ENCODE data around the gene PHLPP1.

DNA sequence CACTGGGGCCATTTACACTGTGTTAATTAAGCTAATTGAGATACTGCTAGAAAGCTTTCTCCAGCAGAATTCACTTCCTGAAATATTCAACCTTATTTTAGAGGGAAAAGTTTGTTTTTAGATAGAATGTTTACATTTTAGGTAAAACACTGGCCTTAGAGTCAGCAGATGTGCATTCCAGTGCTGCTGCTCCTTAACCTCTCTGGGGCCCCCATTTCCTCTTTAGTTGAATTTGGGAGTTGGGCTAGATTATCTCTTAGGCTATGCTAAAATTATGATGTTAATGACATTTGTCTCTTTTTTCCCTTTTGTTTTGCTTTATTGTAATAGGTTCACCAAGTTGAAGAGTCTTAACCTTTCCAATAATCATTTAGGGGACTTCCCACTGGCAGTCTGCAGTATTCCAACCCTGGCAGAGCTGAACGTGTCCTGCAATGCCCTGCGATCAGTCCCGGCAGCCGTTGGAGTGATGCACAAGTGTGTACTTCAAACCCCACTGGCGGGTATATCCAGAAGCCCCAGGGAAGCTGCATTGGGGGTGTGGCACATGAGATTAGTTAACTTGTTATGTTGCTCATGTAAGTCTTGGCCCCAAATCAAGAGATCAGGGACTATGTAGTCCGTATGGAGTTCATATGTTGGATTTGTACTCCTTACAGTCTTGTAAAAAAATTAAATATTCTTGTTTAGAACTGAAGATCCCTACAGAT lies 179.5 kb downstream of the PHLPP1 start:
- TF ChIP-seq, protein P1, sequence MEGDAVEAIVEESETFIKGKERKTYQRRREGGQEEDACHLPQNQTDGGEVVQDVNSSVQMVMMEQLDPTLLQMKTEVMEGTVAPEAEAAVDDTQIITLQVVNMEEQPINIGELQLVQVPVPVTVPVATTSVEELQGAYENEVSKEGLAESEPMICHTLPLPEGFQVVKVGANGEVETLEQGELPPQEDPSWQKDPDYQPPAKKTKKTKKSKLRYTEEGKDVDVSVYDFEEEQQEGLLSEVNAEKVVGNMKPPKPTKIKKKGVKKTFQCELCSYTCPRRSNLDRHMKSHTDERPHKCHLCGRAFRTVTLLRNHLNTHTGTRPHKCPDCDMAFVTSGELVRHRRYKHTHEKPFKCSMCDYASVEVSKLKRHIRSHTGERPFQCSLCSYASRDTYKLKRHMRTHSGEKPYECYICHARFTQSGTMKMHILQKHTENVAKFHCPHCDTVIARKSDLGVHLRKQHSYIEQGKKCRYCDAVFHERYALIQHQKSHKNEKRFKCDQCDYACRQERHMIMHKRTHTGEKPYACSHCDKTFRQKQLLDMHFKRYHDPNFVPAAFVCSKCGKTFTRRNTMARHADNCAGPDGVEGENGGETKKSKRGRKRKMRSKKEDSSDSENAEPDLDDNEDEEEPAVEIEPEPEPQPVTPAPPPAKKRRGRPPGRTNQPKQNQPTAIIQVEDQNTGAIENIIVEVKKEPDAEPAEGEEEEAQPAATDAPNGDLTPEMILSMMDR (IDR thresholded peaks at IDR 0.05): no peak
- no peak for TF ChIP-seq POLR2A (IDR thresholded peaks at IDR 0.05)

Data from Peyer's patch (tissue), 4 donors.